Chondrocyte (in vitro differentiated cells): Measurements from ENCODE around the gene HS2ST1. TPM values are rescaled to one million over a fixed set of nuclear protein-coding genes. Genes with fewer than 3 reads are reported as not detected.

Experiments
- DNase-seq: peaks from one replicate; pipeline ENCODE4 v3.0.0; 2021; ENCODE audit warnings: mixed read lengths, low spot score
- H3K27ac Mint-ChIP-seq: one replicate; pipeline ENCODE4 v1.8.0; 2021; ENCODE audit warnings: mild to moderate bottlenecking, moderate library complexity, mixed read lengths; ENCODE audit not compliant: unreplicated experiment
- H3K27me3 Mint-ChIP-seq: 2 replicates; pipeline ENCODE4 v1.8.0; 2021; ENCODE audit warnings: low read depth, mixed read lengths
- H3K36me3 Mint-ChIP-seq: 2 replicates; pipeline ENCODE4 v1.8.0; 2021; ENCODE audit warnings: low read depth, mixed read lengths
- H3K4me1 Mint-ChIP-seq: 2 replicates; pipeline ENCODE4 v1.8.0; 2021; ENCODE audit warnings: low read depth, mild to moderate bottlenecking, mixed read lengths
- H3K4me3 Mint-ChIP-seq: one replicate; pipeline ENCODE4 v1.8.0; 2021; ENCODE audit warnings: mild to moderate bottlenecking, moderate library complexity, mixed read lengths; ENCODE audit not compliant: unreplicated experiment
- H3K9me3 Mint-ChIP-seq: 2 replicates; pipeline ENCODE4 v1.8.0; 2021; ENCODE audit warnings: low read depth, mixed read lengths
- CTCF ChIP-seq: fragments of 200-600 bp; sonication (generic); IDR thresholded peaks from 2 replicates; pipeline ENCODE4 v1.5.0; 2021; ENCODE audit warnings: antibody characterized with exemption, mild to moderate bottlenecking, moderate library complexity
- total RNA-seq: library from RNA; stranded (reverse); gene quantifications from 3 replicates; pipeline ENCODE4 v1.2.1, GENCODE V29; 2021

HS2ST1 gene
- total RNA-seq, 1 donor from 2014 or later, result 26.7 TPM

- Mint-ChIP-seq H3K36me3 (no peaks in the 10 kb centered on the region), H3K4me1 (peaks cover 2% of the 10 kb centered on the region), H3K27me3 (no peaks in the 10 kb centered on the region), H3K27ac (no peak overlapping the region), H3K4me3 (no peak overlapping the region), H3K9me3 (peaks cover 7% of the 10 kb centered on the region)
- TF ChIP-seq CTCF, result no peak
- no peak for DNase-seq
Observed at GRCh38 chr1:87044840-87045239, 130.4 kb downstream of the HS2ST1 start.

GRCh38 chr1:87045761-87046304 lies 131.4 kb downstream of the HS2ST1 start:
- Mint-ChIP-seq H3K9me3 (peaks cover 7% of the 10 kb centered on the region), H3K27ac (no peak overlapping the region), H3K4me3 (no peak overlapping the region), H3K36me3 (no peaks in the 10 kb centered on the region), H3K4me1 (peaks cover 2% of the 10 kb centered on the region), H3K27me3 (no peaks in the 10 kb centered on the region)
- no peak for TF ChIP-seq CTCF
- DNase-seq, result no peak

- no peak for DNase-seq
- H3K27ac Mint-ChIP-seq, result no peak overlapping the region
- TF ChIP-seq CTCF, result no peak
- no peaks in the 10 kb centered on the region for H3K27me3 Mint-ChIP-seq
- no peaks in the 10 kb centered on the region for H3K36me3 Mint-ChIP-seq
- H3K4me1 Mint-ChIP-seq, result peaks cover 2% of the 10 kb centered on the region
- no peak overlapping the region for H3K4me3 Mint-ChIP-seq
- H3K9me3 Mint-ChIP-seq, result peaks cover 7% of the 10 kb centered on the region
Observed at GRCh38 chr1:87046951-87047350, 132.5 kb downstream of the HS2ST1 start.

- Mint-ChIP-seq H3K4me3 (no peak overlapping the region), H3K36me3 (no peaks in the 10 kb centered on the region), H3K4me1 (peaks cover 2% of the 10 kb centered on the region), H3K27ac (no peak overlapping the region), H3K27me3 (no peaks in the 10 kb centered on the region), H3K9me3 (peaks cover 7% of the 10 kb centered on the region)
- DNase-seq, result no peak
- TF ChIP-seq CTCF, result no peak
Observed at GRCh38 chr1:87048237-87048636, 133.8 kb downstream of the HS2ST1 start.

GRCh38 chr1:87051965-87052364 lies 137.5 kb downstream of the HS2ST1 start:
- no peak for DNase-seq
- no peaks in the 10 kb centered on the region for H3K36me3 Mint-ChIP-seq
- H3K4me3 Mint-ChIP-seq, result no peak overlapping the region
- peaks cover 6% of the 10 kb centered on the region for H3K9me3 Mint-ChIP-seq
- H3K27ac Mint-ChIP-seq, result no peak overlapping the region
- no peaks in the 10 kb centered on the region for H3K27me3 Mint-ChIP-seq
- peaks cover 2% of the 10 kb centered on the region for H3K4me1 Mint-ChIP-seq
- no peak for TF ChIP-seq CTCF
